ENCODE measurements around the gene SPEM2.

- no peak for TF ChIP-seq CTCF (IDR thresholded peaks at IDR 0.05)
- no peak for TF ChIP-seq POLR2AphosphoS5 (IDR thresholded peaks at IDR 0.05; ENCODE audit: low read depth, low read length)
Observed at GRCh38 chr17:7403727-7403976, 21.8 kb upstream of the SPEM2 start.
